ENCODE results near the gene BMP15. TPM values are rescaled to one million over a fixed set of nuclear protein-coding genes. Genes with fewer than 3 reads are reported as not detected.

Gene BMP15
- total RNA-seq, 1 donor from 2014 or later, result not detected

- H3K4me3 Mint-ChIP-seq (ENCODE audit: unreplicated experiment), result no peak overlapping the region
These were observed 21.7 kb upstream of the BMP15 start for GRCh38 chrX:50888884-50889283.

DNA sequence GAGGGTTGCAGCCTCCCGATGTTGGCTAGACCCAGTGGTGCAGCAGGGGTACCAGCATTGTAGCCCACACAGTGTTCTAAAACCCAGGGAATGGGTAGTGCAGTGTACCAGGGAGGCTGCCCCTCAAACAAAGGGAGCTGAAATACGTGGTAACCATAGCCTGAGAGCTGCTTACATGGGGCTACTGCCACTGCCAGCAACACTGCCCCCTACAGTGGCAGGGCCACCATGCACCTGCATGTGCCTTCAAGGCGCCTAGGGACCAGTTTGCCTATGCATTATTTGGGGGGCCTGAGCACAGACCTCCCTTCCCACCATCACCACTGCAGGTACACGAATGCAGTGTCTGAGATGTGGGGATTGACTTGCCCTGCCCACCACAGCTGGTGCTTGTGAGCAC, 21.0 kb upstream of the BMP15 start:
- H3K36me3 Mint-ChIP-seq (ENCODE audit: low read depth, unreplicated experiment), result no peaks in the 10 kb centered on the region
- Histone ChIP-seq H3K9me3 (ENCODE audit: insufficient read depth, low read depth, low read length) (no peaks in the 10 kb centered on the region), H3K4me1 (ENCODE audit: insufficient read depth, low read length) (no peaks in the 10 kb centered on the region), H3K27ac (ENCODE audit: low read depth, low read length) (no peak overlapping the region), H4K20me1 (ENCODE audit: insufficient read depth, low read length) (no peaks in the 10 kb centered on the region), H3K4me2 (ENCODE audit: low read length) (no peak overlapping the region), H3K79me2 (ENCODE audit: insufficient read depth, low read length) (no peaks in the 10 kb centered on the region), H3K27me3 (ENCODE audit: insufficient read depth, low read length) (no peaks in the 10 kb centered on the region), H3K4me3 (ENCODE audit: insufficient read depth, low read depth, low read length) (no peak overlapping the region), H3K36me3 (ENCODE audit: insufficient read depth, low read length) (no peaks in the 10 kb centered on the region), H2AFZ (ENCODE audit: low read depth, low read length) (no peak overlapping the region), H3K9ac (ENCODE audit: low read length) (no peak overlapping the region)
- peaks cover 1% of the 10 kb centered on the region for H3K9me3 Mint-ChIP-seq (ENCODE audit: unreplicated experiment)
- H3K27ac Mint-ChIP-seq (ENCODE audit: unreplicated experiment), result no peak overlapping the region
- TF ChIP-seq EZH2 (IDR thresholded peaks at IDR 0.05; ENCODE audit: insufficient read depth, low read length), result no peak
- TF ChIP-seq, protein P1, sequence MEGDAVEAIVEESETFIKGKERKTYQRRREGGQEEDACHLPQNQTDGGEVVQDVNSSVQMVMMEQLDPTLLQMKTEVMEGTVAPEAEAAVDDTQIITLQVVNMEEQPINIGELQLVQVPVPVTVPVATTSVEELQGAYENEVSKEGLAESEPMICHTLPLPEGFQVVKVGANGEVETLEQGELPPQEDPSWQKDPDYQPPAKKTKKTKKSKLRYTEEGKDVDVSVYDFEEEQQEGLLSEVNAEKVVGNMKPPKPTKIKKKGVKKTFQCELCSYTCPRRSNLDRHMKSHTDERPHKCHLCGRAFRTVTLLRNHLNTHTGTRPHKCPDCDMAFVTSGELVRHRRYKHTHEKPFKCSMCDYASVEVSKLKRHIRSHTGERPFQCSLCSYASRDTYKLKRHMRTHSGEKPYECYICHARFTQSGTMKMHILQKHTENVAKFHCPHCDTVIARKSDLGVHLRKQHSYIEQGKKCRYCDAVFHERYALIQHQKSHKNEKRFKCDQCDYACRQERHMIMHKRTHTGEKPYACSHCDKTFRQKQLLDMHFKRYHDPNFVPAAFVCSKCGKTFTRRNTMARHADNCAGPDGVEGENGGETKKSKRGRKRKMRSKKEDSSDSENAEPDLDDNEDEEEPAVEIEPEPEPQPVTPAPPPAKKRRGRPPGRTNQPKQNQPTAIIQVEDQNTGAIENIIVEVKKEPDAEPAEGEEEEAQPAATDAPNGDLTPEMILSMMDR (IDR thresholded peaks at IDR 0.05; ENCODE audit: insufficient read depth, low read depth, low read length), result no peak
- H3K27me3 Mint-ChIP-seq (ENCODE audit: low read depth, unreplicated experiment), result no peaks in the 10 kb centered on the region
- no peaks in the 10 kb centered on the region for H3K4me1 Mint-ChIP-seq (ENCODE audit: low read depth, unreplicated experiment)
- no peak for FAIRE-seq
- DNase-seq (ENCODE audit: low read depth), result no peak
- no peak overlapping the region for H3K4me3 Mint-ChIP-seq (ENCODE audit: unreplicated experiment)

More at GRCh38 chrX:50888884-50889283, 21.7 kb upstream of the BMP15 start:
- Mint-ChIP-seq H3K27me3 (ENCODE audit: low read depth, unreplicated experiment) (no peaks in the 10 kb centered on the region), H3K36me3 (ENCODE audit: low read depth, unreplicated experiment) (no peaks in the 10 kb centered on the region), H3K27ac (ENCODE audit: unreplicated experiment) (no peak overlapping the region), H3K4me1 (ENCODE audit: low read depth, unreplicated experiment) (no peaks in the 10 kb centered on the region), H3K9me3 (ENCODE audit: unreplicated experiment) (peaks cover 1% of the 10 kb centered on the region)
- DNase-seq (ENCODE audit: low read depth), result no peak
- Histone ChIP-seq H3K36me3 (ENCODE audit: insufficient read depth, low read length) (no peaks in the 10 kb centered on the region), H3K9ac (ENCODE audit: low read length) (no peak overlapping the region), H3K4me3 (ENCODE audit: insufficient read depth, low read depth, low read length) (no peak overlapping the region), H3K4me2 (ENCODE audit: low read length) (no peak overlapping the region), H3K27me3 (ENCODE audit: insufficient read depth, low read length) (no peaks in the 10 kb centered on the region), H3K4me1 (ENCODE audit: insufficient read depth, low read length) (no peaks in the 10 kb centered on the region), H3K79me2 (ENCODE audit: insufficient read depth, low read length) (no peaks in the 10 kb centered on the region), H2AFZ (ENCODE audit: low read depth, low read length) (no peak overlapping the region), H3K27ac (ENCODE audit: low read depth, low read length) (no peak overlapping the region), H3K9me3 (ENCODE audit: insufficient read depth, low read depth, low read length) (no peaks in the 10 kb centered on the region), H4K20me1 (ENCODE audit: insufficient read depth, low read length) (no peaks in the 10 kb centered on the region)
- TF ChIP-seq, protein P1 (IDR thresholded peaks at IDR 0.05; ENCODE audit: insufficient read depth, low read depth, low read length), result no peak
- TF ChIP-seq EZH2 (IDR thresholded peaks at IDR 0.05; ENCODE audit: insufficient read depth, low read length), result no peak
- FAIRE-seq, result no peak

GRCh38 chrX:50893047-50893446, 17.5 kb upstream of the BMP15 start:
- H3K9ac ChIP-seq (ENCODE audit: low read length), result no peak overlapping the region
- H3K4me2 ChIP-seq (ENCODE audit: low read length), result no peak overlapping the region
- no peak overlapping the region for H3K27ac ChIP-seq (ENCODE audit: low read depth, low read length)
- H3K36me3 Mint-ChIP-seq (ENCODE audit: low read depth, unreplicated experiment), result no peaks in the 10 kb centered on the region
- no peaks in the 10 kb centered on the region for H3K27me3 Mint-ChIP-seq (ENCODE audit: low read depth, unreplicated experiment)
- H3K9me3 Mint-ChIP-seq (ENCODE audit: unreplicated experiment), result no peaks in the 10 kb centered on the region
- H3K9me3 ChIP-seq (ENCODE audit: insufficient read depth, low read depth, low read length), result no peaks in the 10 kb centered on the region
- no peak overlapping the region for H3K27ac Mint-ChIP-seq (ENCODE audit: unreplicated experiment)
- no peak overlapping the region for H2AFZ ChIP-seq (ENCODE audit: low read depth, low read length)
- no peaks in the 10 kb centered on the region for H3K4me1 ChIP-seq (ENCODE audit: insufficient read depth, low read length)
- no peak for FAIRE-seq
- no peak for DNase-seq (ENCODE audit: low read depth)
- no peaks in the 10 kb centered on the region for H3K36me3 ChIP-seq (ENCODE audit: insufficient read depth, low read length)
- H3K4me1 Mint-ChIP-seq (ENCODE audit: low read depth, unreplicated experiment), result no peaks in the 10 kb centered on the region
- TF ChIP-seq, protein P1 (IDR thresholded peaks at IDR 0.05; ENCODE audit: insufficient read depth, low read depth, low read length), result no peak
- TF ChIP-seq EZH2 (IDR thresholded peaks at IDR 0.05; ENCODE audit: insufficient read depth, low read length), result no peak
- H4K20me1 ChIP-seq (ENCODE audit: insufficient read depth, low read length), result no peaks in the 10 kb centered on the region
- H3K79me2 ChIP-seq (ENCODE audit: insufficient read depth, low read length), result no peaks in the 10 kb centered on the region
- no peaks in the 10 kb centered on the region for H3K27me3 ChIP-seq (ENCODE audit: insufficient read depth, low read length)
- no peak overlapping the region for H3K4me3 Mint-ChIP-seq (ENCODE audit: unreplicated experiment)
- H3K4me3 ChIP-seq (ENCODE audit: insufficient read depth, low read depth, low read length), result no peak overlapping the region
